Left renal cortex interstitium (tissue), 4 donors: ENCODE data around the gene RPS10. TPM values are rescaled to one million over a fixed set of nuclear protein-coding genes. Genes with fewer than 3 reads are reported as not detected.
"Not testable (repeated sequence)": the region's sequence is repeated elsewhere in the genome, so short reads cannot be mapped to it uniquely, and the experiment has no call there.

Experiments
- DNase-seq, 4 donors: peaks; one replicate each; pipeline ENCODE4 v3.0.0-alpha.2; 2013; ENCODE audit warnings: low read depth in 4 of 4, low spot score in 2 of 4, missing footprints in 1 of 4
- polyA plus RNA-seq, 4 donors: library from polyadenylated mRNA; unstranded; fragments of 120-200 nt; gene quantifications; one replicate each; pipeline ENCODE4 v1.2.1, GENCODE V29; 2013; ENCODE audit not compliant: insufficient read length in 4 of 4

The RPS10 gene
- polyA plus RNA-seq, 4 donors, result 1,098 to 1,629 (median 1,403) TPM

- no peak for DNase-seq
Measured at GRCh38 chr6:34374508-34374907, 51.4 kb downstream of the RPS10 start.

- no peak for DNase-seq
Measured at GRCh38 chr6:34374069-34374468, 51.8 kb downstream of the RPS10 start.

GRCh38 chr6:34373511-34373910 lies 52.4 kb downstream of the RPS10 start:
- DNase-seq, result no peak

- not testable (repeated sequence) for DNase-seq
Measured at GRCh38 chr6:34371865-34372264, 54.0 kb downstream of the RPS10 start.

- DNase-seq, result no peak
Measured at GRCh38 chr6:34370361-34370760, 55.5 kb downstream of the RPS10 start.

- no peak for DNase-seq
Measured at GRCh38 chr6:34369385-34369784, 56.5 kb downstream of the RPS10 start.

Other genes starting within 250 kb of the RPS10 start
- gene HMGA1, start 189.2 kb downstream of the RPS10 start, polyA plus RNA-seq, result 100 to 1,000 TPM in 3 of 4 donors, 10 to 100 TPM in 1; 87.8 to 176 (median 138) TPM
- 10 to 100 TPM; 10.8 to 17.3 (median 14.4) TPM for gene SMIM29, start 177.1 kb downstream of the RPS10 start, polyA plus RNA-seq
- 10 to 100 TPM; 14.8 to 28.1 (median 21.9) TPM for gene NUDT3, start 33.4 kb downstream of the RPS10 start, polyA plus RNA-seq
- gene PACSIN1, start 40.0 kb upstream of the RPS10 start, polyA plus RNA-seq, result 1 to 10 TPM in 2 of 4 donors, under 1 TPM in 2; 0.65 to 1.2 (median 0.84) TPM
- under 1 TPM; 0.16 to 0.18 (median 0.17) TPM for gene SPDEF, start 130.3 kb upstream of the RPS10 start, polyA plus RNA-seq